CD4-positive, alpha-beta T cell (primary cell): ENCODE data around the gene STOM. TPM values are rescaled to one million over a fixed set of nuclear protein-coding genes. Genes with fewer than 3 reads are reported as not detected.
"Not testable (repeated sequence)": the region's sequence is repeated elsewhere in the genome, so short reads cannot be mapped to it uniquely, and the experiment has no call there.

ENCODE experiments used
- ATAC-seq: fragments of 200-7000 bp; cut with Tn5 transposase; one replicate; pipeline ENCODE4 v1.10.0; 2022; ENCODE audit warnings: mild to moderate bottlenecking; ENCODE audit not compliant: poor library complexity
- CTCF ChIA-PET: fragments of 350-600 bp; sonication (Branson Sonifier 250); formaldehyde crosslinking; loops from one replicate; lab custom pipeline; 2021; ENCODE audit warnings: antibody characterized with exemption, inconsistent platforms; lab: Charles Lee
- POLR2A ChIA-PET: fragments of 350-600 bp; sonication (Branson Sonifier 250); formaldehyde crosslinking; loops from one replicate; lab custom pipeline; 2021; ENCODE audit warnings: antibody characterized with exemption, inconsistent platforms; lab: Charles Lee
- DNase-seq, 14 experiments: peaks; one replicate each; pipeline ENCODE4 v3.0.0-alpha.2; 2013 to 2020; ENCODE audit warnings: mixed read lengths in 2 of 14
- H3K27ac ChIP-seq, 2 donors: one replicate each; pipeline versions ENCODE4 v1.5.1 to v1.7.0; 2013; ENCODE audit warnings: low read length in 2 of 2, low read depth in 1 of 2, mild to moderate bottlenecking in 1 of 2
- H3K27me3 ChIP-seq, 2 experiments: 1 replicate in 1 of 2; 2 replicates in 1 of 2; pipeline versions ENCODE4 v1.6.1 to v1.7.0; 2013; ENCODE audit warnings: low read length in 2 of 2, control low read depth in 1 of 2, mild to moderate bottlenecking in 1 of 2, moderate library complexity in 1 of 2; ENCODE audit not compliant: insufficient read depth in 2 of 2, control insufficient read depth in 1 of 2
- H3K36me3 ChIP-seq: one replicate; pipeline ENCODE4 v1.6.1; 2013; ENCODE audit warnings: low read length, control low read depth; ENCODE audit not compliant: insufficient read depth
- H3K4me1 ChIP-seq: one replicate; pipeline ENCODE4 v1.6.1; 2013; ENCODE audit warnings: low read length, control low read depth; ENCODE audit not compliant: insufficient read depth
- H3K4me3 ChIP-seq: one replicate; pipeline ENCODE4 v1.5.1; 2013; ENCODE audit warnings: mild to moderate bottlenecking, low read length, moderate library complexity
- H3K9me3 ChIP-seq, 2 experiments: 1 replicate in 1 of 2; 2 replicates in 1 of 2; pipeline versions ENCODE4 v1.6.1 to v1.7.0; 2013; ENCODE audit warnings: low read length in 2 of 2, mild to moderate bottlenecking in 2 of 2, control low read depth in 1 of 2, moderate library complexity in 1 of 2; ENCODE audit not compliant: control insufficient read depth in 1 of 2, insufficient read depth in 1 of 2
- H3K27ac Mint-ChIP-seq: one replicate; pipeline ENCODE4 v1.8.0; 2020; ENCODE audit warnings: mixed read lengths
- H3K27me3 Mint-ChIP-seq: one replicate; pipeline ENCODE4 v1.8.0; 2021; ENCODE audit warnings: mixed read lengths
- H3K36me3 Mint-ChIP-seq: one replicate; pipeline ENCODE4 v1.8.0; 2021; ENCODE audit warnings: low read depth, mixed read lengths
- H3K4me1 Mint-ChIP-seq: one replicate; pipeline ENCODE4 v1.8.0; 2021; ENCODE audit warnings: low read depth, mixed read lengths
- H3K4me3 Mint-ChIP-seq: one replicate; pipeline ENCODE4 v1.8.0; 2020; ENCODE audit warnings: mild to moderate bottlenecking, mixed read lengths
- H3K9me3 Mint-ChIP-seq: one replicate; pipeline ENCODE4 v1.8.0; 2020; ENCODE audit warnings: mixed read lengths
- CTCF ChIP-seq: fragments of 200-600 bp; IDR thresholded peaks from one replicate; pipeline ENCODE4 v1.8.0; 2022; ENCODE audit warnings: antibody characterized with exemption, mild to moderate bottlenecking
- intact Hi-C, 2 experiments: fragments of 100-400 bp; cut with DNase I in 1 of 2; cut with micrococcal nuclease in 1 of 2; formaldehyde crosslinking; loops; one replicate each; pipeline versions ENCODE4 v1.15.1 to v1.9.0; 2023 to 2025; cut with DNase I, micrococcal nuclease
- total RNA-seq, 174 experiments: library from RNA in 2 of 174; stranded (reverse) in 2 of 174; gene quantifications; one replicate each; pipeline ENCODE4 v1.2.3 and lab custom pipeline; 2021 to 2026

STOM gene
- total RNA-seq, 2 experiments from 2014 or later, result 26.1 to 27.9 TPM

GRCh38 chr9:121294151-121294743 is 75.8 kb downstream of the STOM start:
- no peaks in the 10 kb centered on the region for H3K9me3 Mint-ChIP-seq
- H3K4me3 Mint-ChIP-seq, result no peak overlapping the region
- H3K27ac Mint-ChIP-seq, result no peak overlapping the region
- ATAC-seq (no peak), DNase-seq (no peak)
- intact Hi-C loops, result no loop called here
- no peaks in the 10 kb centered on the region for H3K36me3 ChIP-seq
- H3K27me3 ChIP-seq, result peaks cover 0 to 6% of the 10 kb centered on the region in 2 experiments
- no peak overlapping the region for H3K27ac ChIP-seq
- peaks cover 13% of the 10 kb centered on the region for H3K27me3 Mint-ChIP-seq
- no peaks in the 10 kb centered on the region for H3K36me3 Mint-ChIP-seq
- no peaks in the 10 kb centered on the region for H3K9me3 ChIP-seq
- H3K4me1 ChIP-seq, result peaks cover 3% of the 10 kb centered on the region
- CTCF ChIA-PET, result no interaction called here
- TF ChIP-seq CTCF, result no peak
- POLR2A ChIA-PET, result no interaction called here
- H3K4me1 Mint-ChIP-seq, result peaks cover 9% of the 10 kb centered on the region
- H3K4me3 ChIP-seq, result no peak overlapping the region

DNA sequence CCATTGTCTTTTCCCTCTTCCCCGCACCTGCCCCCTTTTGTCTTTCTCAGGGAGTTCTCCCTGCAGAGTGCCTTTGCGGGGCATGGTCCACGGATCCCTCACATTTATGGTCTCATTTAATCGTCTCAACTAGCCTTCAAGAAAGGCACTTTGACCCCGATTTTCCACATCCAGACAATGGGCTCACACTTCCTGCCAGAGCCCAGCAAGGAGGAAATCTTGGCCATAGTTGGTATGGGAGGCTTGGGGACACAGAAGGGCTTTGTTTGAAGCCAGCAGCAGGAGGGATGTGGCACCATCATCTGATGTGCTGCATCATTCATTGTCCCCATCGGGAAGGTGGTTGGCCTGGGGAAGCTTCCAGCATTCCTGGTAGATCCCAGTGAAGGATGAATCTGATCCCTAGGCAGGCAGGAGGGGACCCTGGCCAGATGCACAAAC is 77.2 kb downstream of the STOM start:
- Histone ChIP-seq H3K4me3 (no peak overlapping the region), H3K9me3 (no peaks in the 10 kb centered on the region), H3K27ac (no peak overlapping the region), H3K36me3 (no peaks in the 10 kb centered on the region), H3K27me3 (peaks cover 0 to 3% of the 10 kb centered on the region in 2 experiments), H3K4me1 (no peaks in the 10 kb centered on the region)
- no peak for TF ChIP-seq CTCF
- Mint-ChIP-seq H3K27me3 (no peaks in the 10 kb centered on the region), H3K4me3 (no peak overlapping the region), H3K36me3 (no peaks in the 10 kb centered on the region), H3K27ac (no peak overlapping the region), H3K4me1 (no peaks in the 10 kb centered on the region), H3K9me3 (no peaks in the 10 kb centered on the region)
- CTCF ChIA-PET, result no interaction called here
- POLR2A ChIA-PET, result no interaction called here
- no peak for DNase-seq
- no peak for ATAC-seq
- intact Hi-C loops, result no loop called here

- no peak for ATAC-seq
- CTCF ChIA-PET, result no interaction called here
- H3K27ac Mint-ChIP-seq, result no peak overlapping the region
These were observed 78.0 kb downstream of the STOM start for GRCh38 chr9:121292051-121292450.

DNA sequence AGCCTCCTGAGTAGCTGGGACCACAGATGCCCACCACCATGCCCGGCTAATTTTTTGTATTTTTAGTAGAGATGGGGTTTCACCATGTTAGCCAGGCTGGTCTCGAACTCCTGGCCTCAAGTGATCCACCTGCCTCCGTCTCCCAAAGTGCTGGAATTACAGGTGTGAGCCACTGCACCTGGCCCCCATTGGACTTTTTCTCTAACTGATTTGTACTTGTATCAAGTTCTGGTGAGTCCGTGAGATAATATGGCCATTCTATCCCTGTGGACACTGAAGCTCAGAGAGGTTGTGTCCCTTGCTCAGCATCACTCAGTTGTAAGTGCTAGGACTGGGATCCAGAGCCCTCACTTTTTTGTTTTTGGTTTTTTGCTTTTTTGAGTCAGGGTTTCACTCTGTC is 78.5 kb downstream of the STOM start:
- ATAC-seq, H3K27me3 Mint-ChIP-seq, H3K9me3 Mint-ChIP-seq, H3K27ac Mint-ChIP-seq, intact Hi-C loops, H3K4me1 ChIP-seq, H3K9me3 ChIP-seq, POLR2A ChIA-PET, H3K36me3 Mint-ChIP-seq, H3K27me3 ChIP-seq, H3K4me3 Mint-ChIP-seq, H3K27ac ChIP-seq, DNase-seq, H3K36me3 ChIP-seq, H3K4me3 ChIP-seq, H3K4me1 Mint-ChIP-seq: not testable (repeated sequence)
- CTCF ChIA-PET, result interaction anchor here (0.7 kb wide), 1 partner anchor 18 kb away, joined by 4 read pairs; no protein-coding TSS in a partner anchor

More at GRCh38 chr9:121292051-121292450, 78.0 kb downstream of the STOM start:
- Histone ChIP-seq H3K36me3 (no peaks in the 10 kb centered on the region), H3K27me3 (no peaks in the 10 kb centered on the region), H3K27ac (no peak overlapping the region), H3K9me3 (no peaks in the 10 kb centered on the region), H3K4me1 (no peaks in the 10 kb centered on the region), H3K4me3 (no peak overlapping the region)
- intact Hi-C loops, result no loop called here
- POLR2A ChIA-PET, result no interaction called here
- H3K4me3 Mint-ChIP-seq, result no peak overlapping the region
- H3K36me3 Mint-ChIP-seq, result no peaks in the 10 kb centered on the region
- H3K9me3 Mint-ChIP-seq, result no peaks in the 10 kb centered on the region
- no peaks in the 10 kb centered on the region for H3K4me1 Mint-ChIP-seq
- TF ChIP-seq CTCF, result no peak
- no peak for DNase-seq
- H3K27me3 Mint-ChIP-seq, result no peaks in the 10 kb centered on the region
